Right cardiac atrium (tissue), 5 donors: ENCODE data around the gene TNFSF18. TPM values are rescaled to one million over a fixed set of nuclear protein-coding genes. Genes with fewer than 3 reads are reported as not detected.

Source experiments
- ATAC-seq, 2 donors: fragments of 200-7000 bp; cut with Tn5 transposase; one replicate each; pipeline versions ENCODE4 v1.8.0 to v1.9.1; 2020; ENCODE audit warnings: moderate library complexity in 2 of 2, mild to moderate bottlenecking in 1 of 2
- DNase-seq, 3 donors: peaks; one replicate each; pipeline ENCODE4 v3.0.0-alpha.2; 2020
- H3K27ac ChIP-seq: one replicate; pipeline ENCODE4 v1.5.1; 2013; ENCODE audit warnings: mild to moderate bottlenecking, low read length, control low read depth, moderate library complexity
- H3K27me3 ChIP-seq: one replicate; pipeline ENCODE4 v1.6.1; 2013; ENCODE audit not compliant: control insufficient read depth, insufficient read depth
- H3K4me1 ChIP-seq: one replicate; pipeline ENCODE4 v1.6.1; 2013; ENCODE audit warnings: low read length; ENCODE audit not compliant: control insufficient read depth, insufficient read depth
- H3K4me3 ChIP-seq: one replicate; pipeline ENCODE4 v1.5.1; 2013; ENCODE audit warnings: low read length, control low read depth
- H3K9me3 ChIP-seq: one replicate; pipeline ENCODE4 v1.6.1; 2013; ENCODE audit warnings: low read length; ENCODE audit not compliant: control insufficient read depth
- WGBS: extraction: QIAGEN DNeasy Blood & Tissue Kit; methylation state at CpG from one replicate; pipeline ENCODE4 v1.1.7; 2013; 5-methylcytosine and 5-hydroxymethylcytosine counted together
- intact Hi-C, 4 donors: fragments of 100-400 bp; cut with DNase I; formaldehyde crosslinking; loops; one replicate each; pipeline versions ENCODE4 v1.11.0 to v1.14.0; 2022 to 2023
- polyA plus RNA-seq: library from polyadenylated mRNA; stranded (reverse); fragments of 200-250 nt; gene quantifications from one replicate; pipeline ENCODE4 v1.2.3, GENCODE V29; 2013
- total RNA-seq, 4 donors: library from RNA; stranded (reverse); fragmentation: NEBNext Ultra II Directional; extraction: Animal tissue kit (Norgen Biotek cat#: 25700); gene quantifications; one replicate each; pipeline ENCODE4 v1.2.1, GENCODE V29; 2021
- donor health status: healthy with polysubstance abuse.
- donor health status: DM: no; HTN: yes; CAD: no.
- donor health status: DM: no; HTN: no; CAD: no.
- donor health status: DM: no; HTN: yes; CAD: no; lungs with severe emphysema.
- donor health status: DM: yes; HTN: yes; CAD: no.

The TNFSF18 gene
- total and polyA plus RNA-seq, 5 donors = not detected

DNA sequence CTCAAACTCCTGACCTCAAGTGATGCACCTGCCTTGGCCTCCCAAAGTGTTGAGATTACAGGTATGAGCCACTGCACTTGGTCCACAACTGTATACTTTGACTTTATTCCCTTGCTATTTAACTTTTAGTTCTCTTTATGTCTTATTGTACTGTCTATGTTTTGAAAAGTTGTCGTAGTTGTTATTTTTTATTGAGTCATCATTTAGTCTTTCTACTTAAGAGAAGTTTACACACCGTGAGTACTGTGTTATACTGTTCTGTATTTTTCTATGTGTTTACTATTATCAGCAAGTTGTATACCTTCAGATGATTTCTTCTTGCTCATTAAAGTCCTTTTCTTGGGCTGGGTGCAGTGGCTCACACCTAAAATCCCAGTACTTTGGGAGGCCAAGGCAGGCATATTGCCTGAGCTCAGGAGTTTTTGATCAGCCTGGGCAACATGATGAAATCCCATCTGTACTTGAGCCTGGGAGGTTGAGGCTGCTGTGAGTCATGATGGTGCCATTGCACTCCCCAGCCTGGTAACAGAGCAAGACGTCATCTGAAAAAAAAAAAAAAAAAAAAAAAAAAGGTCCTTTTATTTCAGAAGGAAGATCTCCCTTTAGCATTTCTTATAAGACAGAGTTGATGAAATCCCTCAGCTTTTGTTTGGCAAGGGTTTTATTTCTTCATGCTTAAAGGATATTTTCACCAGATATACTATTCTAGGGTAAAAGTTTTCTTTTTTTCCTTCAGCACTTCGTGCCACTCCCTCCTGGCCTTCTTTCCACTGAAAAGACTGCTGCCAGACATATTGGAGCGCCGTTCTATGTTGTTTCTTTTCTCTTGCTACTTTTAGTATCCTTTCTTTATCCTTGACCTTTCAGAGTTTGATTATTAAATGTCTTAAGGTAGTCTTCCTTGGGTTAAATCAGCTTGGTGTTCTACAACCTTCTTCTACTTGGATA, 47.6 kb downstream of the TNFSF18 start:
- DNase-seq (peak; percentile 28 to 63 (median 31)), ATAC-seq (peak; percentile 65 to 79)
- Histone ChIP-seq H3K4me3 (no peak overlapping the region), H3K4me1 (peaks cover 2% of the 10 kb centered on the region), H3K9me3 (no peaks in the 10 kb centered on the region), H3K27ac (no peak overlapping the region), H3K27me3 (no peaks in the 10 kb centered on the region)
- intact Hi-C loops = no loop called here
- 76% methylated on average over 6 of the region's 6 CpGs for WGBS

DNA sequence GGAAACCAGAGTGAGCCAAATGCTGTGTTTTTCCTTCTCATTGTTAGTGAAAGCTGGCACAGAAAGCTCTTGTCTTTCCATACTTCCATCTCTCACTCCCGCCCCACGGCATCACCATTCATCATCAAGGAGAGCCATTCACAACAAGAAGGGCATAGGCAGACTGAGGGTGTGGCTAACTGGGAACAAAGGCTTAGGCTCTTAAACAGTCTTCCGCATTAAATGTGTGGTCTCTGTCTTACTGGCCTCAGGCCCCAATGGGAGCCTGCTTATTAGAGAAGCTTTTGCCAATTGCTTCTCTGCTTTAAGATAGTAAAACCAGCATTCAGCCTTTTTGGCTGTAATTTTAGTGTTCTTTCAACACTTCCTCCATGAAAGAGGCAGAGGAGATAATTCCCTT, 51.4 kb downstream of the TNFSF18 start:
- peak; percentile 75 to 90 for ATAC-seq
- WGBS = 29% methylated on average over 3 of the region's 3 CpGs
- DNase-seq = peak; percentile 14 to 71 (median 35)

DNA sequence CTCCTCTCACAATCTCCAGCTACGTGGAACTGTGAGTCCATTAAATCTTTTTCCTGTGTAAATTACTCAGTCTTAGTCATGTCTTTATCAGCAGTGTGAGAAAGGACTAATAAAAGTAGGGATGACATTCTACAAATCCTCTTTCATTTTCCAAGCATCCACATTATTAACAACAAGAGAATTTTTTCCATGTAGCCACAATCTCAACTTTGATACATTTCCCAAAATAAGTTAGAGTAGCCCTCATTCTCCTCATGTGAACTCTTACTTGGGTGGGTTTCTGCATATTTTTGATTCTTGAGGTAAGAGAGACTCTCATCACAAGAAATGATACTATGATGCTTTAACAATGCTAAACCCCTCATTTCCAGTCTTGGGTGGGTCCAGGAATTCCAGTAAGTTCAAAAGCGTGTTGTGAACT, 52.8 kb downstream of the TNFSF18 start:
- DNase-seq (no peak), ATAC-seq (no peak)
- Histone ChIP-seq H3K9me3 (no peaks in the 10 kb centered on the region), H3K4me3 (no peak overlapping the region), H3K4me1 (peaks cover 2% of the 10 kb centered on the region), H3K27me3 (no peaks in the 10 kb centered on the region), H3K27ac (no peak overlapping the region)
- intact Hi-C loops = no loop called here
- 71% methylated on average over 2 of the region's 2 CpGs for WGBS

More for the DNA sequence above, 51.4 kb downstream of the TNFSF18 start:
- intact Hi-C loops = no loop called here
- H3K27me3 ChIP-seq = no peaks in the 10 kb centered on the region
- H3K4me3 ChIP-seq = no peak overlapping the region
- H3K27ac ChIP-seq = no peak overlapping the region
- peaks cover 2% of the 10 kb centered on the region for H3K4me1 ChIP-seq
- H3K9me3 ChIP-seq = no peaks in the 10 kb centered on the region

DNA sequence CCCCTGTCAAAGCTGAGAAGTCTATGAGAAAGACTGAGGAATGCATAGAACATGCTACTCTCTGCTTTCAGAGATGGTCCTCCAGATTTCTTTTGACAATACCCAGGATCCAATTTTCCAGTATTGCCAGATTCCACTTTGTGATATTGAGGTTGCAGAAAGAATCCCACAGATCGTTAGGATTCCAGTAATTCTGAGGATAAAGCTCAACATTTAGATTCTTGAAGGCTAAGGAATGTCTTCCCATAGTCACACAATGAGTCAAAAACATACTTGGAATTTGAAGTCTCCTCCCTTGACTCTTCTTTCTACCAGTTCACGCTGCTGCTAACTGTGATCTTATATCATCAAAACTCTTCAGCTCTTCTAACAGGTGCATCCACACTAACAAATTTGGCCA, 57.1 kb downstream of the TNFSF18 start:
- no peaks in the 10 kb centered on the region for H3K27me3 ChIP-seq
- 90% methylated on average over 2 of the region's 2 CpGs for WGBS
- no peak overlapping the region for H3K4me3 ChIP-seq
- no peaks in the 10 kb centered on the region for H3K4me1 ChIP-seq
- H3K27ac ChIP-seq = no peak overlapping the region
- DNase-seq = no peak
- no peak for ATAC-seq
- H3K9me3 ChIP-seq = no peaks in the 10 kb centered on the region
- intact Hi-C loops = no loop called here

DNA sequence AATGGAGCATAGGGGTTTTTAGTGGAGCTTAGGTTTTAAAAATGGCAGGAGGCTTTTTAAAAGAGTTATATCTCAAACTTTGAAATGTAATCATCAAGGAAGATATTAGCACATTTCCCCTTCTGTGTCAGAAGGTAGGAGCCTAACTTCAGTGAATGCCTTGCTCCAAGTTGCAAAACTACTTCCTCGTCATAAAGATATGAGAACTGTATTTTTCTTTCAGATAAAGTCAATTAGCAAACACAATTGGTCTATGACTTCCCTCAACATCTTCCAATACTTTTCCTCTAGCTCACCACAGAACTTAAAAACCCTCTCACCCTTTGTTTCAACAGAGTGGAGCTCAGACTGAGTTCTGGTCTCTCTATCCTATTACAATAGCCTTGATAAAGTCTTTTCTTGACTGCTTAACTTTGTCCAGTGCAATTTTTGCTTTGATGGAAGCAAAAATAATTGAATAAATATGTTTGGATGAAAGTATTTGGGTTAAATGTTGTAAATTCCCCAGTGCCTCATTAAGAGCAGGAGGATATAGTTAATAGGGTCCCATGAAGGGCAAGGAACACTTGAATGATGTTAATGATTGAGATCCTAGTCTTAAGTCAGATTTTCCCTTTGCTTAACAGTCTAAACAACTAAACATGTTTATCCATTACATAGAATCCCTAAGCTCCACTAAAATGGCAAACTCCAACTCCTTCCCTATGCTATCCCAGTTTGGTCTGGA, 58.9 kb downstream of the TNFSF18 start:
- DNase-seq = no peak
- 74% methylated on average over 1 of the region's 1 CpG for WGBS
- ATAC-seq = no peak
- Histone ChIP-seq H3K4me1 (no peaks in the 10 kb centered on the region), H3K4me3 (no peak overlapping the region), H3K9me3 (no peaks in the 10 kb centered on the region), H3K27ac (no peak overlapping the region), H3K27me3 (no peaks in the 10 kb centered on the region)
- intact Hi-C loops = no loop called here

DNA sequence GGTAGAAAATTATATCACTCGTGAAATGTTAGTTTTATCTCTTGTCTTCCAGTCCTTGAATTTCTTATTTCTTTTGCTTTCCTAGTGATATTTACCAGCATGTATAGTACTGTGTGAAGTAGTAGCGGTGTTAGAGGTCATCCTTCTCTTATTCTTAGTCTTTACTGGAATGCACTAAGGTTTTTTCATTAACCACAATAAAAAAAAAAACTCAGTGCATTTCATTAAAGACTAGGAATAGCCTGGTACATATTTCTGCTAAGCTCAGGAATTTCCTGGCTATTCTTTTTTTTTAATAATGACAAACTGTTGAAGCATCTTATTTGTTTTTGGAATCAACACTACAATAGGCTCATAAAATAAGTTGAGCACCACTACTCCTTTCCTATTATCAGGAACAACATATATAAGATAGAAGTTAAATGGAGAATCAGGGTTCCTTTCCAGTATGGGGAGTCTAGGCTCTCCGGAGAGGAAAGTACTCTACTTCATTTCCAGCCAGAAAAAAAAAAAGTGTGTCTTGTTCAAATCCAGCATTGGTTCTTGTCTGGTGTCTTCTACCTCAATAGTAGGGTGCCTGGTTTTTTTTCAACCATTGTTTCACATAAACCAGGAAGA, 60.0 kb downstream of the TNFSF18 start:
- DNase-seq (no peak), ATAC-seq (no peak)
- no peak overlapping the region for H3K27ac ChIP-seq
- intact Hi-C loops = no loop called here
- H3K4me1 ChIP-seq = no peaks in the 10 kb centered on the region
- no peaks in the 10 kb centered on the region for H3K9me3 ChIP-seq
- WGBS = 84% methylated on average over 3 of the region's 3 CpGs
- no peaks in the 10 kb centered on the region for H3K27me3 ChIP-seq
- no peak overlapping the region for H3K4me3 ChIP-seq

Other genes starting within 250 kb of the TNFSF18 start
- 1 to 10 TPM in 3 of 4 donors, under 1 TPM in 1; 0.99 to 2.3 (median 1.7) TPM for gene TNFSF4, start 156.4 kb upstream of the TNFSF18 start, total RNA-seq
- 1.3 TPM for gene TNFSF4, start 156.4 kb upstream of the TNFSF18 start, polyA plus RNA-seq